Liver (tissue), 3 donors: ENCODE data around the gene SH3BP1.

ENCODE experiments used
- ATF3 ChIP-seq: IDR thresholded peaks from 2 replicates; pipeline ENCODE4 v1.6.1; 2016; ENCODE audit warnings: antibody characterized with exemption
- CTCF ChIP-seq: fragments of 150-350 bp; IDR thresholded peaks from 2 replicates; pipeline ENCODE4 v1.5.1; 2017; ENCODE audit warnings: improper control_type of control experiment, low read depth, low read length; ENCODE audit not compliant: missing input control
- donor health status: healthy.
- donor health status: healthy.

GRCh38 chr22:37640591-37641560, 1.4 kb downstream of the SH3BP1 start:
- TF ChIP-seq CTCF = no peak
- TF ChIP-seq ATF3 = no peak
